ENCODE data around the gene EPSTI1.
"Not testable (repeated sequence)": the region's sequence is repeated elsewhere in the genome, so short reads cannot be mapped to it uniquely, and the experiment has no call there.

The EPSTI1 gene

GRCh38 chr13:42991898-42992763 lies at the start of gene EPSTI1:
Gene EPSTI1, minus strand, starts transcription at chr13:42992241. Its CDS starts 76 bp downstream, at chr13:42992165.
- in situ Hi-C loops (cut with MboI; ENCODE audit: low sequenced_read_pairs, unreplicated experiment): no loop called here
- DNase-seq (ENCODE audit: low spot score): peak; percentile 76
- no peak for TF ChIP-seq CTCF (IDR thresholded peaks at IDR 0.05; ENCODE audit: borderline replicate concordance, control extremely low read depth, extremely low read depth, insufficient read depth, missing control alignments)

- in situ Hi-C loops (cut with MboI; ENCODE audit: low sequenced_read_pairs, unreplicated experiment): no loop called here
- no peak for TF ChIP-seq CTCF (IDR thresholded peaks at IDR 0.05; ENCODE audit: borderline replicate concordance, control extremely low read depth, extremely low read depth, insufficient read depth, missing control alignments)
- no peak for DNase-seq (ENCODE audit: low spot score)
Measured at GRCh38 chr13:43041369-43041921, 49.4 kb upstream of the EPSTI1 start.

GRCh38 chr13:43040581-43041368 lies 48.7 kb upstream of the EPSTI1 start:
- DNase-seq (ENCODE audit: low spot score); in situ Hi-C loops (cut with MboI; ENCODE audit: low sequenced_read_pairs, unreplicated experiment): not testable (repeated sequence)

- TF ChIP-seq CTCF (IDR thresholded peaks at IDR 0.05; ENCODE audit: borderline replicate concordance, control extremely low read depth, extremely low read depth, insufficient read depth, missing control alignments): no peak
- in situ Hi-C loops (cut with MboI; ENCODE audit: low sequenced_read_pairs, unreplicated experiment): no loop called here
- no peak for DNase-seq (ENCODE audit: low spot score)
Measured at GRCh38 chr13:43039966-43040365, 47.9 kb upstream of the EPSTI1 start.

- in situ Hi-C loops (cut with MboI; ENCODE audit: low sequenced_read_pairs, unreplicated experiment): no loop called here
- TF ChIP-seq CTCF (IDR thresholded peaks at IDR 0.05; ENCODE audit: borderline replicate concordance, control extremely low read depth, extremely low read depth, insufficient read depth, missing control alignments): no peak
- DNase-seq (ENCODE audit: low spot score): no peak
Measured at GRCh38 chr13:43036351-43037250, 44.6 kb upstream of the EPSTI1 start.

GRCh38 chr13:43033038-43033437 lies 41.0 kb upstream of the EPSTI1 start:
- DNase-seq (ENCODE audit: low spot score): no peak
- in situ Hi-C loops (cut with MboI; ENCODE audit: low sequenced_read_pairs, unreplicated experiment): no loop called here
- TF ChIP-seq CTCF (IDR thresholded peaks at IDR 0.05; ENCODE audit: borderline replicate concordance, control extremely low read depth, extremely low read depth, insufficient read depth, missing control alignments): no peak
